HT-29 (cell line): ENCODE results near the gene PAX2. TPM values are rescaled to one million over a fixed set of nuclear protein-coding genes. Genes with fewer than 3 reads are reported as not detected.

Source experiments
- DNase-seq: peaks from one replicate; pipeline ENCODE4 v3.0.0-alpha.2; 2015; ENCODE audit warnings: low spot score
- total RNA-seq: library from RNA; depleted of rRNA; stranded (reverse); fragments of >200 nt; shearing (Covaris generic); gene quantifications from 2 replicates; pipeline ENCODE4 v1.2.3, GENCODE V29; 2014; rRNA removed

The PAX2 gene
- total RNA-seq, 1 experiment from 2014 or later: not detected

GRCh38 chr10:100876585-100877460 is 131.4 kb downstream of the PAX2 start:
- no peak for DNase-seq

GRCh38 chr10:100877461-100877850 is 132.1 kb downstream of the PAX2 start:
- DNase-seq: no peak

- peak; percentile 85 for DNase-seq
These were observed 133.0 kb downstream of the PAX2 start for GRCh38 chr10:100878291-100878910.

Other genes with a start within 250 kb of the PAX2 start
- gene SEC31B, start 225.7 kb upstream of the PAX2 start, total RNA-seq: 1.2 and 2.0 TPM in 2 replicates
- gene NDUFB8, start 215.7 kb upstream of the PAX2 start, total RNA-seq: 289 and 300 TPM in 2 replicates
- 5.2 and 7.4 TPM in 2 replicates for gene HIF1AN, start 209.6 kb upstream of the PAX2 start, total RNA-seq
- gene SLF2, start 167.4 kb downstream of the PAX2 start, total RNA-seq: 15.7 and 19.4 TPM in 2 replicates
- gene SEMA4G, start 223.9 kb downstream of the PAX2 start, total RNA-seq: 24.6 and 29.6 TPM in 2 replicates
- 141 and 174 TPM in 2 replicates for gene MRPL43, start 241.9 kb downstream of the PAX2 start, total RNA-seq
- 15.9 and 18.8 TPM in 2 replicates for gene TWNK, start 242.0 kb downstream of the PAX2 start, total RNA-seq